Activated naive CD4-positive, alpha-beta T cell treated with anti-CD3 and anti-CD28 coated beads for 36 hours (primary cell): ENCODE measurements around the gene GJC1. TPM values are rescaled to one million over a fixed set of nuclear protein-coding genes. Genes with fewer than 3 reads are reported as not detected.

ENCODE experiments used
- CTCF ChIA-PET: fragments of 350-600 bp; sonication (Branson Sonifier 250); formaldehyde crosslinking; loops from one replicate; lab custom pipeline; 2021; ENCODE audit warnings: antibody characterized with exemption; lab: Charles Lee
- DNase-seq: peaks from one replicate; pipeline ENCODE4 v3.0.0-alpha.2; 2020
- H3K27ac Mint-ChIP-seq: one replicate; pipeline ENCODE4 v1.8.0; 2021; ENCODE audit warnings: mild to moderate bottlenecking, mixed read lengths
- H3K27me3 Mint-ChIP-seq: one replicate; pipeline ENCODE4 v1.8.0; 2021; ENCODE audit warnings: low read depth, mixed read lengths
- H3K36me3 Mint-ChIP-seq: one replicate; pipeline ENCODE4 v1.8.0; 2021; ENCODE audit warnings: low read depth, mixed read lengths
- H3K4me1 Mint-ChIP-seq: one replicate; pipeline ENCODE4 v1.8.0; 2021; ENCODE audit warnings: low read depth, mixed read lengths
- H3K4me3 Mint-ChIP-seq: one replicate; pipeline ENCODE4 v1.8.0; 2021; ENCODE audit warnings: mild to moderate bottlenecking, moderate library complexity, mixed read lengths
- H3K9me3 Mint-ChIP-seq: one replicate; pipeline ENCODE4 v1.8.0; 2021; ENCODE audit warnings: mixed read lengths
- intact Hi-C: fragments of 100-400 bp; cut with micrococcal nuclease; formaldehyde crosslinking; loops from one replicate; pipeline ENCODE4 v1.15.1; 2023
- total RNA-seq, 2 experiments: library from RNA; stranded (reverse); gene quantifications; one replicate each; pipeline ENCODE4 v1.2.3, GENCODE V29; 2021

GJC1 gene
- total RNA-seq, 2 experiments from 2014 or later: 2.5 TPM

GRCh38 chr17:44795928-44796327, 34.2 kb downstream of the GJC1 start:
- H3K9me3 Mint-ChIP-seq: no peaks in the 10 kb centered on the region
- no peak overlapping the region for H3K27ac Mint-ChIP-seq
- H3K36me3 Mint-ChIP-seq: no peaks in the 10 kb centered on the region
- H3K27me3 Mint-ChIP-seq: peaks cover 3% of the 10 kb centered on the region
- H3K4me3 Mint-ChIP-seq: no peak overlapping the region
- DNase-seq: no peak
- CTCF ChIA-PET: no interaction called here
- intact Hi-C loops: no loop called here
- H3K4me1 Mint-ChIP-seq: peaks cover 4% of the 10 kb centered on the region

GRCh38 chr17:44795421-44795820, 34.7 kb downstream of the GJC1 start:
- H3K4me3 Mint-ChIP-seq: no peak overlapping the region
- no peaks in the 10 kb centered on the region for H3K9me3 Mint-ChIP-seq
- H3K27ac Mint-ChIP-seq: no peak overlapping the region
- no peak for DNase-seq
- H3K36me3 Mint-ChIP-seq: no peaks in the 10 kb centered on the region
- peaks cover 4% of the 10 kb centered on the region for H3K4me1 Mint-ChIP-seq
- intact Hi-C loops: no loop called here
- CTCF ChIA-PET: interaction anchor here (1.2 kb wide), 2 partner anchors 16 to 20 kb away, joined by 3 to 4 read pairs; no protein-coding TSS in a partner anchor
- peaks cover 3% of the 10 kb centered on the region for H3K27me3 Mint-ChIP-seq

GRCh38 chr17:44794851-44795413, 35.2 kb downstream of the GJC1 start:
- intact Hi-C loops: no loop called here
- Mint-ChIP-seq H3K9me3 (no peaks in the 10 kb centered on the region), H3K27me3 (peaks cover 3% of the 10 kb centered on the region), H3K36me3 (no peaks in the 10 kb centered on the region), H3K4me1 (peaks cover 4% of the 10 kb centered on the region), H3K27ac (no peak overlapping the region), H3K4me3 (no peak overlapping the region)
- DNase-seq: no peak
- CTCF ChIA-PET: interaction anchor here (1.0 to 1.2 kb wide), 3 partner anchors 15 to 19 kb away, joined by 3 to 4 read pairs (median 3); no protein-coding TSS in a partner anchor

- CTCF ChIA-PET: interaction anchor here (1.0 to 1.2 kb wide), 3 partner anchors 15 to 19 kb away, joined by 3 to 4 read pairs (median 3); no protein-coding TSS in a partner anchor
- peaks cover 4% of the 10 kb centered on the region for H3K4me1 Mint-ChIP-seq
- H3K4me3 Mint-ChIP-seq: no peak overlapping the region
- no peak for DNase-seq
- peaks cover 3% of the 10 kb centered on the region for H3K27me3 Mint-ChIP-seq
- intact Hi-C loops: no loop called here
- no peak overlapping the region for H3K27ac Mint-ChIP-seq
- no peaks in the 10 kb centered on the region for H3K36me3 Mint-ChIP-seq
- no peaks in the 10 kb centered on the region for H3K9me3 Mint-ChIP-seq
These were observed 35.9 kb downstream of the GJC1 start for GRCh38 chr17:44793885-44794842.

GRCh38 chr17:44792276-44792675, 37.8 kb downstream of the GJC1 start:
- H3K4me3 Mint-ChIP-seq: no peak overlapping the region
- H3K27ac Mint-ChIP-seq: no peak overlapping the region
- peaks cover 1% of the 10 kb centered on the region for H3K27me3 Mint-ChIP-seq
- CTCF ChIA-PET: interaction anchor here (0.6 to 1.8 kb wide), 2 partner anchors 12 to 36 kb away, joined by 3 to 4 read pairs; no protein-coding TSS in a partner anchor
- H3K36me3 Mint-ChIP-seq: no peaks in the 10 kb centered on the region
- DNase-seq: no peak
- H3K4me1 Mint-ChIP-seq: peaks cover 4% of the 10 kb centered on the region
- intact Hi-C loops: no loop called here
- H3K9me3 Mint-ChIP-seq: no peaks in the 10 kb centered on the region

- H3K27me3 Mint-ChIP-seq: no peaks in the 10 kb centered on the region
- CTCF ChIA-PET: no interaction called here
- no peaks in the 10 kb centered on the region for H3K36me3 Mint-ChIP-seq
These were observed 41.9 kb downstream of the GJC1 start for GRCh38 chr17:44788139-44788538.

GRCh38 chr17:44787271-44787940, 42.7 kb downstream of the GJC1 start:
- CTCF ChIA-PET: no interaction called here
- H3K36me3 Mint-ChIP-seq: no peaks in the 10 kb centered on the region

More at GRCh38 chr17:44788139-44788538, 41.9 kb downstream of the GJC1 start:
- H3K4me1 Mint-ChIP-seq: no peaks in the 10 kb centered on the region
- intact Hi-C loops: no loop called here
- no peak for DNase-seq
- no peaks in the 10 kb centered on the region for H3K9me3 Mint-ChIP-seq
- H3K4me3 Mint-ChIP-seq: no peak overlapping the region
- H3K27ac Mint-ChIP-seq: no peak overlapping the region

GRCh38 chr17:44786551-44787081, 43.5 kb downstream of the GJC1 start:
- Mint-ChIP-seq H3K27me3 (no peaks in the 10 kb centered on the region), H3K9me3 (no peaks in the 10 kb centered on the region), H3K36me3 (no peaks in the 10 kb centered on the region), H3K27ac (no peak overlapping the region), H3K4me3 (no peak overlapping the region), H3K4me1 (no peaks in the 10 kb centered on the region)
- CTCF ChIA-PET: interaction anchor here (0.8 kb wide), 1 partner anchor 188 kb away, joined by 3 read pairs; no protein-coding TSS in a partner anchor
- no peak for DNase-seq
- intact Hi-C loops: no loop called here

More at GRCh38 chr17:44787271-44787940, 42.7 kb downstream of the GJC1 start:
- Mint-ChIP-seq H3K27ac (no peak overlapping the region), H3K4me1 (no peaks in the 10 kb centered on the region), H3K4me3 (no peak overlapping the region), H3K9me3 (no peaks in the 10 kb centered on the region), H3K27me3 (no peaks in the 10 kb centered on the region)
- intact Hi-C loops: no loop called here
- no peak for DNase-seq

- CTCF ChIA-PET: interaction anchor here (0.8 kb wide), 1 partner anchor 189 kb away, joined by 3 read pairs; no protein-coding TSS in a partner anchor
- H3K36me3 Mint-ChIP-seq: no peaks in the 10 kb centered on the region
- no peak overlapping the region for H3K4me3 Mint-ChIP-seq
- H3K4me1 Mint-ChIP-seq: no peaks in the 10 kb centered on the region
- H3K27ac Mint-ChIP-seq: no peak overlapping the region
- no peaks in the 10 kb centered on the region for H3K9me3 Mint-ChIP-seq
- intact Hi-C loops: no loop called here
- H3K27me3 Mint-ChIP-seq: no peaks in the 10 kb centered on the region
- DNase-seq: no peak
These were observed 44.2 kb downstream of the GJC1 start for GRCh38 chr17:44785921-44786320.

GRCh38 chr17:44782326-44782850, 47.7 kb downstream of the GJC1 start:
- intact Hi-C loops: no loop called here
- no peaks in the 10 kb centered on the region for H3K4me1 Mint-ChIP-seq
- no peaks in the 10 kb centered on the region for H3K27me3 Mint-ChIP-seq
- H3K4me3 Mint-ChIP-seq: no peak overlapping the region
- no peaks in the 10 kb centered on the region for H3K9me3 Mint-ChIP-seq
- CTCF ChIA-PET: interaction anchor here (11.2 kb wide), 1 partner anchor 83 kb away, joined by 147 read pairs; no protein-coding TSS in a partner anchor
- no peak for DNase-seq
- H3K27ac Mint-ChIP-seq: no peak overlapping the region
- no peaks in the 10 kb centered on the region for H3K36me3 Mint-ChIP-seq

- no peaks in the 10 kb centered on the region for H3K9me3 Mint-ChIP-seq
- intact Hi-C loops: no loop called here
- no peaks in the 10 kb centered on the region for H3K27me3 Mint-ChIP-seq
- CTCF ChIA-PET: interaction anchor here (11.2 kb wide), 1 partner anchor 84 kb away, joined by 147 read pairs; no protein-coding TSS in a partner anchor
- no peak for DNase-seq
- H3K4me3 Mint-ChIP-seq: no peak overlapping the region
- no peak overlapping the region for H3K27ac Mint-ChIP-seq
- H3K4me1 Mint-ChIP-seq: no peaks in the 10 kb centered on the region
- no peaks in the 10 kb centered on the region for H3K36me3 Mint-ChIP-seq
These were observed 48.3 kb downstream of the GJC1 start for GRCh38 chr17:44781551-44782325.
